Measurements from ENCODE around the gene CES1.
"Not testable (repeated sequence)": the region's sequence is repeated elsewhere in the genome, so short reads cannot be mapped to it uniquely, and the experiment has no call there.

The CES1 gene

GRCh38 chr16:55829232-55829631 is 3.7 kb downstream of the CES1 start:
- not testable (repeated sequence) for DNase-seq

GRCh38 chr16:55828680-55829079 is 4.2 kb downstream of the CES1 start:
- no peak for DNase-seq

DNA sequence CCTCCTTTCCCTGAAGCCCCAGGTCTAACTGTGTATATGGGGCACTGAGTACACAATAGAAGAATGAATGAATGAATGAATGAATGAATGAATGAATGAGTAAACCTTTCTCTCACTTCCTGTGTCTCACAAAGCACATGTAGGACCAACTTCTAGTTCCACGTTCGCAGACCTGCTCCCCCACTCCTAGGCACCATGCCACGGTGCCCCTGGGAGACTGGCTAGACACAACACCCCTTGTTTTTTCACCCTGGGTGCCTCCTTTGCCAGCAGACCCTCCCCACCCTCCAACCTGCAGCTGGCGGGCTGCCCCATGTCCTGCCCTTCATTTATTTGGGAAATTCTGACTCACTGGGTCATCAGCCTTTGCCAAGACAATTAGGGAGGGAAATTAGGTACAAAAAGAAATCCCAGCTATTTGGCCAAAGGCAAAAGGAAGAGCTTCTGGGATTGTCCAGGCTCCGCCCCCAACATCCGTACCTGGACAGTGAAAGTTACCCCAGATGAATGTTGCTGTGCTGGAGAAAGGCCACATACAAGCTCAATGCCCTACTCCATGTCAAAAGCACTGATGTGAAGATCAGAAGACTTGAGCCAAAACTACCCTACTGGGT is 7.7 kb downstream of the CES1 start:
- no peak for DNase-seq

GRCh38 chr16:55824473-55825000 is 8.4 kb downstream of the CES1 start:
- no peak for DNase-seq

DNA sequence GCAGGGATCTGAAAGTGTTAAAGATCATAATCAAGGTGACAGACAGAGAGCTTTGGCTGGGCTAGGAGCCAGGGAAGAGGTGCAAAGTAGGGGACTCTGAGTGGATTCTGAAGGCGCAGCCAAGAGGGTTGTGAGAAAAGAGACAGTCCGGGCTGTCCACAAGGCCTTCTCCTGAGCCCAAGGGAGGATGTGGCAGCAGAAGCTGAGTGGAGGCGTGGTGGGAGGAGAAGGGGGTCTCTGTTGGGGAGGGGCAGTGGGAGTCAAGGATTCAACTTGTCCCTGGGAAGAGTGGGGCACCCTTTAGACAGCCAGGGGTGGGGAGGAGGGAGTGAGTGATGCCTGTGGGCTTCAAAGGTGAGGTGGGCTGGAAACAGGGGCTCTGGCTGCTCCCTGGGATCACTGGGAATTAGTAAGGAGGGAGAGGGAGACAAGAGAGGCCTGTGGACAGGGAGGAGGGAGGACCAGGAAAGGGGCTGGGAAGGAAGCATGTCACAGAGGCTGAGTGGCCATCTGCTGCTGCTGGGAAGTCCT is 10.6 kb downstream of the CES1 start:
- no peak for DNase-seq

DNA sequence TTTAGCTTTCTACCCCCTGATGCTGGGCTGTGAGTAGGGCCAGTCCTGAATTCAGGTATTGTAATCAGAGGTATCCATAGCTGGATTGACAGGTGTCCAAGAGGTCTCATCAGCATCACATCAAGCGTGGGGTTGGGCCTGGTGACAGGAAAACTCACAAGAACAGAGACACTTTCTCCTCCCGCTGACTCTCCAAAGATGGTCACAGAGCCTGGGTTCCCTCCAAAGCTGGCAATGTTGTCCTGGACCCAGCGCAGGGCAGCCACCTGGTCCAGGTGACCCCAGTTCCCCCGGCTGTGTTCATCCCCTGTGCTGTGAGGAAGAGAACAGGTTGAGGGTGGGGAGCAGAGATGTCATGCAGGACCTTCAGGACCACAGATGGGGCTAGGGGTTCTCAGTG is 11.7 kb downstream of the CES1 start:
- DNase-seq, result no peak

DNA sequence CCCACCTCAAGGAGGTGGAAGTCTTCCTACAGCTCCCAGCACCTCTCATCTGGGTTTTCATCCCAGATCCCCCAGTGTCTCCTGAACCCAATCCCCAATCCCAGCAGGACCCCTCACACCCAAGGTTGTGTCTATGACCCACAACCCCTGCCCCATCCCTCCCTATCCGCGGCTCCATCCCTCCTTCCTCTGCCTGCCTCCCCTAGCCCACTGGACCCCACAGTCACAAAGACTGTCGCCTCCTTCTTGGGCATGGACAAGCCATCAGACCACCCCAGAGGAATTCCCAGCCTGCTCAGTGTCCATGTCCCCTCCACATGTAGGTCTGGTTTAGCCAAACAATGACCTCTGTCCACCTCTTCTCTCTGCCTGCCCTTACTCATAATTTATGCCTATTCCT is 12.3 kb downstream of the CES1 start:
- no peak for DNase-seq

DNA sequence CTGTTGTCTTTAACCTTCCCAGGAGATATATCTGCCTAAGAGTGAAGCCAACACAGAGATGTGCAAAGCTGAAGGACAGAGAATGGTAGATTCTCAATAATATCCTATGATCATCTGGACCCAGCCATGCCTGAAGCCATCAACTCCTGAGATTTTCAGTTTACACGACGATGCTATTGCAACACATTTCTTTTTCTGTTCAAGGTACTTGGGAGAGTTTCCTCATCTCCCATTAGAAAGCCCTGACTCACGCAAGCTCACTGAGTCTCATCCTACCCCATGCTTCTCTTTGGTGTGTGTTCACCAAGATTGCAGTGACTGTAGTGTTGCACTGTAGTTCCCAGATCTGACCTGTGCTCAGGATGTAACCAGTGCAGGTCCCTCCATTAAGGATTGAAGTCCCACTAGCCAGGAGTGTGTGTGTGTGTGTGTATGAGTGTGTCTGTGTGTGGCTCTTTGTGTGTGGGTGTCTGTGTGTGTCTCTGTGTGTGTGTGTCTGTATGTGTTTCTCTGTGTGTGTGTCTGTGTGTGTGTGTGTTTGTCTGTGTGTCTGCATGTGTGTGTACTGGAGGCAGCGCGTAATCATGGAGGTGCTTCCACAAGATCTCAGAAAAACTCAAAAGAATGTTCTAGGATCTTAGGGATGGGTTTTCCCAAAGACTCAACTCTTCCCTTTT is 15.5 kb downstream of the CES1 start:
- no peak for DNase-seq

DNA sequence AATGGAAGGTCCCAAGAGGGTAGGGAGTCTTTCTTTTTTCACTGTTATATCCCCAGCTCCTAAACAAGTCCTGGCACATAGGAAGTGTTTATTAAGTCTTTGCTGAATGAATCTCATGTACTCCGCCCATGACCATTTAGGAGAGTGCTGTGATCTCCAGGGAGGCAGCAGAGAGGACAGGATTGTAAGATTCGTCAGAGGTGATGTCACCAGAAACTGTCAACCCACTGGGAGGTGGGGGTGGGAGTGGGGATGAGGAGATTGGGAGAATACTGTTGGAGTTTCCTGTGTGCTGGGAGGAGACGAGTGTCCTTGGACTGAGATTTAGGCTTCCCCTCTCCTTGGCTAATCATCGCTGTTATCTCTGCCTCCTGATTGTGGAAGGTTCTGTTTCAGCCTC is 16.7 kb downstream of the CES1 start:
- DNase-seq, result not testable (repeated sequence)

- no peak for DNase-seq
Measured at GRCh38 chr16:55815320-55815719, 17.6 kb downstream of the CES1 start.

- DNase-seq, result not testable (repeated sequence)
Measured at GRCh38 chr16:55814174-55814573, 18.7 kb downstream of the CES1 start.

GRCh38 chr16:55813730-55814129 is 19.2 kb downstream of the CES1 start:
- not testable (repeated sequence) for DNase-seq

GRCh38 chr16:55812951-55813350 is 19.9 kb downstream of the CES1 start:
- no peak for DNase-seq

- DNase-seq, result no peak
Measured at GRCh38 chr16:55811811-55812210, 21.1 kb downstream of the CES1 start.

GRCh38 chr16:55810451-55810961 is 22.4 kb downstream of the CES1 start:
- DNase-seq, result no peak

GRCh38 chr16:55809851-55810250 is 23.0 kb downstream of the CES1 start:
- DNase-seq, result no peak

DNA sequence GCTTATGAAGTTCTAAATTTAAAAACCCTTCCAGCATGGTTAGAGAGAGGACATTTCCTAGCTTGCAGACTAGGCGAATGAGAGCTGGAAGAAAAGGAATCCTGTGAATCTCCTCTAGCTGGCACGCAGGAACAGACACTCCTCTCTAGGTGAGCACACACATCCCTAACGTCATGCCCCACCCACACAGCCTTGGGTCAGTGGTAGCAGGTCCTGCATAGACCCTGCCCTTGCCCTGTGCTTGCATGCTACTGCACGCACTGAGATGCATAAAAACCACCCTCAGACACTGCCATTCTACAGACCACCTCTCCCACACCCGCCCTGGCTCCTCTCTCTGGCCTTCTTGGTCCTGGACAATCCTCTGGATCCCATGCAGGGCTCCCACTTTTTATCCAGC is 23.5 kb downstream of the CES1 start:
- no peak for DNase-seq

- DNase-seq, result not testable (repeated sequence)
Measured at GRCh38 chr16:55808286-55808685, 24.6 kb downstream of the CES1 start.

- not testable (repeated sequence) for DNase-seq
Measured at GRCh38 chr16:55805104-55805503, 27.8 kb downstream of the CES1 start.

- DNase-seq, result not testable (repeated sequence)
Measured at GRCh38 chr16:55803681-55804080, 29.2 kb downstream of the CES1 start.

DNA sequence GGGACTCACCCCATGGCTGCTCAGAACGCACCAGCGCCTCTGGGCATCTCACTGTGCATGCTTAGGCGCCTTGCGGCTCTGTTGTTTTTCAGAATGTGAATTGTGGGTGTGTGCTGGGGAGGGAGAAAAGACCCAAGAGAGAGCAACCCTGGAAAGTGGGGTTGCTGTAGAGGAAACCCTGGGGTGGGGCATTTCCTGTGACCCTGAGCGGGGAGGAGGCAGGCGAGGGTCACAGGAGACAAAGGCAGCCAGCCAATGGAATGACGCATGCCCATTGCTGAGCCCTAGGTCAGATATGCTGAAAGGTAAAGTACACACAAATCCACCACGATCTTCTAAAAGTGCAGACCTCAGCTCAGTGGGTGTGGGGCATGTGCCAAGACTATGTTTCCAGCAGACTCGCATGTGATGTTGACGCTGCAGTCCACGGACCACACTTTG is 39.9 kb downstream of the CES1 start:
- not testable (repeated sequence) for DNase-seq

- DNase-seq, result not testable (repeated sequence)
Measured at GRCh38 chr16:55791512-55791911, 41.4 kb downstream of the CES1 start.

DNA sequence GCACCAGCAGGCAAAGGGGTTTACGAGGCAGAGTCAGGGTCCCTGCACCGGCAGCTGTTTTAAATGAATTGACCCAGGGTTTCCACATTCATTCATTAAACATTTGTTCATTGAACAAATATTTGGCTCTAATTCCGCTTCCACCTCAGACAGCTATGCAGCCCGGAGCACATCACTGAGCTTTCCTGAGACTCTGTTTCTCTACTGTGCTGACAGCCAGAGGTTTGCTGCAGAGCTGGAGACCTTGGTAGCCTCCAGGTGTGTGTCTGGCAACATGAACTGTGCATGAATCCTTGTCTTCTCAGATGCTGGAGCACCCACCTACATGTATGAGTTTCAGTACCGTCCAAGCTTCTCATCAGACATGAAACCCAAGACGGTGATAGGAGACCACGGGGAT is 42.7 kb downstream of the CES1 start:
- DNase-seq, result not testable (repeated sequence)

- DNase-seq, result not testable (repeated sequence)
Measured at GRCh38 chr16:55782793-55783091, 50.2 kb downstream of the CES1 start.

All from NCI-H69 (cell line).